ENCODE measurements around the gene RPP40. TPM values are rescaled to one million over a fixed set of nuclear protein-coding genes. Genes with fewer than 3 reads are reported as not detected.

RPP40 gene
- total and polyA plus RNA-seq, 7 experiments from 2014 or later = 3.8 to 18.6 (median 6.5) TPM

DNA sequence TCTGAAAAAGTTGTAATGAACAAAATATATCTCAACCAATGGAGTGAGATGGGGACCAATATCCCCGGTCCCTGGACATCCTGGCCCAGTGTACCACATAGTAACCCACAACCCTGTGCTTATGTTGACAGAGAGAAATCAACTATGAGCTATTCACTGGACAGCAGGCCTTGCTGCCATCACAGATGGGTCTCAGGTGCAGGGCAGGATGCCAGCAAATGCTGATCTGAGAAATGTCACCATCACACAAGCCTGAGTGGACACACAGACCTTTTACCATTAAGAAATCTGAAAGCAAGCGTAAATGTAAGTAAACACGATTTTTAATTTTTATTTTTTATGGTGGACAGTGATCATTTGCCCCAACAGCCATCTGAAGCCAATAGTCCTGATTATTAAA is 9.1 kb downstream of the RPP40 start:
- H3K4me1 Mint-ChIP-seq = no peaks in the 10 kb centered on the region
- H3K9me3 ChIP-seq (ENCODE audit: control insufficient read depth in 2 of 3, low read length in 3 of 3) = no peaks in the 10 kb centered on the region
- H3K36me3 Mint-ChIP-seq = peaks cover 0 to 89% (median 61%) of the 10 kb centered on the region in 5 donors
- peaks cover 0 to 11% (median 0%) of the 10 kb centered on the region in 3 experiments for H3K36me3 ChIP-seq (ENCODE audit: control insufficient read depth in 2 of 3, insufficient read depth in 3 of 3, low read length in 3 of 3)
- intact Hi-C loops (cut with micrococcal nuclease) = no loop called here
- H3K27me3 ChIP-seq (ENCODE audit: control insufficient read depth in 2 of 2, insufficient read depth in 2 of 2, low read length in 2 of 2) = no peaks in the 10 kb centered on the region
- H3K4me3 ChIP-seq (ENCODE audit: low read length) = no peak overlapping the region
- H3K27ac ChIP-seq (ENCODE audit: low read depth, low read length) = no peak overlapping the region
- no peaks in the 10 kb centered on the region for H3K27me3 Mint-ChIP-seq
- POLR2A ChIA-PET = no interaction called here
- no peaks in the 10 kb centered on the region for H3K4me1 ChIP-seq (ENCODE audit: control insufficient read depth in 2 of 2, insufficient read depth in 2 of 2, low read length in 2 of 2)
- H3K4me3 Mint-ChIP-seq = no peak overlapping the region
- H3K9me3 Mint-ChIP-seq = peaks cover 0 to 8% (median 0%) of the 10 kb centered on the region in 11 donors
- CTCF ChIA-PET = no interaction called here
- DNase-seq = no peak
- ATAC-seq = no peak
- H3K27ac Mint-ChIP-seq = no peak overlapping the region

DNA sequence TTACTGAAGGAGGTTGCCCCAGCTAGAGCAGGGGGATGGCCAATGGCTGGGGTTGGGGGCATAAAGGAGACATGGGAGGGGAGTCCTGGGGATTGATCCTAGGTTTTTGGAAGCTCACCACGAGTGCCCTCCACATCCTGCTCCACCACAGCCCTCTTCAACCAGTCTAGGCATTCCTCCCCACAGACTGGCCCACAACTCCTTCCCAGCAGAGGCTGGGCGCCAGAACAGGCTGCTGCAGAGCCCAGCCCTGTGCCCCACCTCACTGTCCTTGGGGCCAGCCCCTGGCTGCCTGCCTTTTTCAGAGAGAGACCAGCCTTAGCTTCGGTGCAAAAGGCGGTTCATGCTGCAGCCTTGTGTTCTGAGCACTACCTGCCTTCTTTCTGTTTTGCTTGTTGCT is 16.4 kb downstream of the RPP40 start:
- H3K27me3 Mint-ChIP-seq = peaks cover 0 to 3% (median 0%) of the 10 kb centered on the region in 5 donors
- Histone ChIP-seq H3K36me3 (ENCODE audit: control insufficient read depth in 2 of 3, insufficient read depth in 3 of 3, low read length in 3 of 3) (no peaks in the 10 kb centered on the region), H3K4me1 (ENCODE audit: control insufficient read depth in 2 of 2, insufficient read depth in 2 of 2, low read length in 2 of 2) (no peaks in the 10 kb centered on the region), H3K9me3 (ENCODE audit: control insufficient read depth in 2 of 3, low read length in 3 of 3) (no peaks in the 10 kb centered on the region), H3K4me3 (ENCODE audit: low read length) (no peak overlapping the region), H3K27me3 (ENCODE audit: control insufficient read depth in 2 of 2, insufficient read depth in 2 of 2, low read length in 2 of 2) (no peaks in the 10 kb centered on the region), H3K27ac (ENCODE audit: low read depth, low read length) (no peak overlapping the region)
- H3K4me1 Mint-ChIP-seq = no peaks in the 10 kb centered on the region
- ATAC-seq (no peak), DNase-seq (no peak)
- peaks cover 0 to 8% (median 0%) of the 10 kb centered on the region in 11 donors for H3K9me3 Mint-ChIP-seq
- peaks cover 0 to 46% (median 22%) of the 10 kb centered on the region in 5 donors for H3K36me3 Mint-ChIP-seq
- ChIA-PET POLR2A (no interaction called here), CTCF (no interaction called here)
- intact Hi-C loops (cut with micrococcal nuclease) = no loop called here
- no peak overlapping the region for H3K27ac Mint-ChIP-seq
- no peak overlapping the region for H3K4me3 Mint-ChIP-seq

DNA sequence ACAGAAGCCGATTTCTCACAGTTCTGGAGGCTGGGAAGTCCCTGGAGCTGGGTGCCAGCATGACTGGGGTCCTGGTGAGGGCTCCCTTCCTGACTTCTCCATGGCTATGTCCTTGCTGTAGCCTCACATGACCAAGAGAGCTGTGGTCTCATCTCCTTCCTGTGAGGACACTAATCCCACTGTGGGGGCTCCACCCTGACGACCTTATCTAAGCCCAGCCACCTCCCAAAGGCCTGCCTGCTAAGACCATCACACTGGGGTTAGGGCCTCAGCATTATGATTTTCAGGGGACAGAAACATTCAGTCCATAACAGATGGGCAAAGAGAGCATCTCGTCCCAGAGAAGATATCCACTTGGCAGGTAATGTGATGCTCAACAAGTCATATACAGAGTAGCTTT is 16.8 kb downstream of the RPP40 start:
- H3K27me3 Mint-ChIP-seq = peaks cover 0 to 3% (median 0%) of the 10 kb centered on the region in 5 donors
- H3K4me1 ChIP-seq (ENCODE audit: control insufficient read depth in 2 of 2, insufficient read depth in 2 of 2, low read length in 2 of 2) = no peaks in the 10 kb centered on the region
- H3K4me3 ChIP-seq (ENCODE audit: low read length) = no peak overlapping the region
- ChIA-PET CTCF (no interaction called here), POLR2A (no interaction called here)
- no peak overlapping the region for H3K27ac ChIP-seq (ENCODE audit: low read depth, low read length)
- no peaks in the 10 kb centered on the region for H3K27me3 ChIP-seq (ENCODE audit: control insufficient read depth in 2 of 2, insufficient read depth in 2 of 2, low read length in 2 of 2)
- no peak for ATAC-seq
- peaks cover 0 to 8% (median 0%) of the 10 kb centered on the region in 11 donors for H3K9me3 Mint-ChIP-seq
- DNase-seq = no peak
- intact Hi-C loops (cut with micrococcal nuclease) = no loop called here
- H3K9me3 ChIP-seq (ENCODE audit: control insufficient read depth in 2 of 3, low read length in 3 of 3) = no peaks in the 10 kb centered on the region
- no peaks in the 10 kb centered on the region for H3K4me1 Mint-ChIP-seq
- no peak overlapping the region for H3K4me3 Mint-ChIP-seq
- H3K36me3 ChIP-seq (ENCODE audit: control insufficient read depth in 2 of 3, insufficient read depth in 3 of 3, low read length in 3 of 3) = no peaks in the 10 kb centered on the region
- H3K27ac Mint-ChIP-seq = no peak overlapping the region
- peaks cover 0 to 44% (median 20%) of the 10 kb centered on the region in 5 donors for H3K36me3 Mint-ChIP-seq

DNA sequence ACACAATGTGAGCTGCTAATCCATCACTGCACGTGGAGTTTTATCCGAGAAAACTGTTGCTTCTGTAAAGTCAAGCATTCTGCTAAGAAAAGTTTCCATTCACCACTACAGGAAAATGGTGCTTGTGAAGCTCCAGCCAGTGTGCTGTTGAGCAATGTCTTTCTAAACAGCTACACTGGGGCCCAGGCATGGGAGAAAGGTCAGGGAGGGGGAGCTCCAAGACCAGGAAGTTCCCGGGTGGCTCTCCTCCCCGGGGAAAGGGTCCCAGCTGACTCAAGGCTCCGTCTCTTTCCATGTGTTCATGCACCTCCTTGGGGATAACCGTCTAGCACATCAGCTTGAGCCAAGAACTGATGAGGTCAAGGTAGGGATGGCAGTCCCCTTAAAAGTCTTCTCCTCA is 20.5 kb downstream of the RPP40 start:
- Histone ChIP-seq H3K9me3 (ENCODE audit: control insufficient read depth in 2 of 3, low read length in 3 of 3) (peaks cover 0 to 9% (median 0%) of the 10 kb centered on the region in 3 experiments), H3K27me3 (ENCODE audit: control insufficient read depth in 2 of 2, insufficient read depth in 2 of 2, low read length in 2 of 2) (no peaks in the 10 kb centered on the region), H3K27ac (ENCODE audit: low read depth, low read length) (no peak overlapping the region), H3K4me3 (ENCODE audit: low read length) (no peak overlapping the region), H3K36me3 (ENCODE audit: control insufficient read depth in 2 of 3, insufficient read depth in 3 of 3, low read length in 3 of 3) (no peaks in the 10 kb centered on the region), H3K4me1 (ENCODE audit: control insufficient read depth in 2 of 2, insufficient read depth in 2 of 2, low read length in 2 of 2) (no peaks in the 10 kb centered on the region)
- POLR2A ChIA-PET = no interaction called here
- Mint-ChIP-seq H3K27me3 (peaks cover 0 to 3% (median 0%) of the 10 kb centered on the region in 5 donors), H3K36me3 (peaks cover 0 to 14% (median 9%) of the 10 kb centered on the region in 5 donors), H3K4me1 (no peaks in the 10 kb centered on the region), H3K27ac (no peak overlapping the region), H3K4me3 (no peak overlapping the region), H3K9me3 (peaks cover 4 to 31% (median 10%) of the 10 kb centered on the region in 11 donors)
- CTCF ChIA-PET = no interaction called here
- no peak for DNase-seq
- no peak for ATAC-seq
- intact Hi-C loops (cut with micrococcal nuclease) = no loop called here

- no peak overlapping the region for H3K27ac Mint-ChIP-seq
- peaks cover 0 to 8% (median 4%) of the 10 kb centered on the region in 5 donors for H3K27me3 Mint-ChIP-seq
- H3K4me1 Mint-ChIP-seq = no peaks in the 10 kb centered on the region
- no peak overlapping the region for H3K4me3 Mint-ChIP-seq
- Histone ChIP-seq H3K9me3 (ENCODE audit: control insufficient read depth in 2 of 3, low read length in 3 of 3) (peaks cover 0 to 9% (median 0%) of the 10 kb centered on the region in 3 experiments), H3K27me3 (ENCODE audit: control insufficient read depth in 2 of 2, insufficient read depth in 2 of 2, low read length in 2 of 2) (no peaks in the 10 kb centered on the region), H3K27ac (ENCODE audit: low read depth, low read length) (no peak overlapping the region), H3K4me3 (ENCODE audit: low read length) (no peak overlapping the region), H3K4me1 (ENCODE audit: control insufficient read depth in 2 of 2, insufficient read depth in 2 of 2, low read length in 2 of 2) (no peaks in the 10 kb centered on the region), H3K36me3 (ENCODE audit: control insufficient read depth in 2 of 3, insufficient read depth in 3 of 3, low read length in 3 of 3) (no peaks in the 10 kb centered on the region)
- ChIA-PET POLR2A (no interaction called here), CTCF (no interaction called here)
- H3K9me3 Mint-ChIP-seq = peaks cover 4 to 47% (median 20%) of the 10 kb centered on the region in 11 donors
- ATAC-seq (no peak), DNase-seq (no peak)
- H3K36me3 Mint-ChIP-seq = peaks cover 0 to 22% (median 9%) of the 10 kb centered on the region in 5 donors
- intact Hi-C loops (cut with micrococcal nuclease) = no loop called here
Measured at GRCh38 chr6:4981761-4982160, 22.1 kb downstream of the RPP40 start.

DNA sequence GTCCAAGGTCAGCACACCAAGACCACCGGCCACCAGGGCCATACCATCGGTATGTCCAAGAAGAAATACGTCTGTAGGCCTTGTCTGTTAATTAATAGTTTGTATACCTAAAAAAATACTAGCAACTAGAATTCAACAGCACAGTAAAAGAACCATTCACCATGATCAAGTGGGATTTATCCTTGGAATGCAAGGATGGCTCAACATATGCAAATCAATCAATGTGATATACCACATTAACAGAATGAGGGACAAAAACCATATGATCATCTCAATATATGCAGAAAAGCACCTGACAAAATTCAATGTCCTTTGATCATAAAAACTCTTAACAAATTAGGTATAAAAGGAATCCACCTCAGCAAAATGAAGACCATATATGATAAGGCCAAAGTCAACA is 24.4 kb downstream of the RPP40 start:
- Mint-ChIP-seq H3K27ac (no peak overlapping the region), H3K4me3 (no peak overlapping the region), H3K9me3 (peaks cover 4 to 56% (median 28%) of the 10 kb centered on the region in 11 donors), H3K36me3 (peaks cover 0 to 16% (median 4%) of the 10 kb centered on the region in 5 donors), H3K27me3 (peaks cover 0 to 14% (median 7%) of the 10 kb centered on the region in 5 donors), H3K4me1 (no peaks in the 10 kb centered on the region)
- ATAC-seq = no peak
- no peak for DNase-seq
- intact Hi-C loops (cut with micrococcal nuclease) = no loop called here
- H3K36me3 ChIP-seq (ENCODE audit: control insufficient read depth in 2 of 3, insufficient read depth in 3 of 3, low read length in 3 of 3) = no peaks in the 10 kb centered on the region
- H3K27ac ChIP-seq (ENCODE audit: low read depth, low read length) = no peak overlapping the region
- no peaks in the 10 kb centered on the region for H3K27me3 ChIP-seq (ENCODE audit: control insufficient read depth in 2 of 2, insufficient read depth in 2 of 2, low read length in 2 of 2)
- H3K4me1 ChIP-seq (ENCODE audit: control insufficient read depth in 2 of 2, insufficient read depth in 2 of 2, low read length in 2 of 2) = no peaks in the 10 kb centered on the region
- POLR2A ChIA-PET = no interaction called here
- H3K4me3 ChIP-seq (ENCODE audit: low read length) = no peak overlapping the region
- H3K9me3 ChIP-seq (ENCODE audit: control insufficient read depth in 2 of 3, low read length in 3 of 3) = peaks cover 0 to 9% (median 0%) of the 10 kb centered on the region in 3 experiments
- CTCF ChIA-PET = interaction anchor here (0.7 kb wide), 1 partner anchor 100 kb away, joined by 3 read pairs; no protein-coding TSS in a partner anchor

DNA sequence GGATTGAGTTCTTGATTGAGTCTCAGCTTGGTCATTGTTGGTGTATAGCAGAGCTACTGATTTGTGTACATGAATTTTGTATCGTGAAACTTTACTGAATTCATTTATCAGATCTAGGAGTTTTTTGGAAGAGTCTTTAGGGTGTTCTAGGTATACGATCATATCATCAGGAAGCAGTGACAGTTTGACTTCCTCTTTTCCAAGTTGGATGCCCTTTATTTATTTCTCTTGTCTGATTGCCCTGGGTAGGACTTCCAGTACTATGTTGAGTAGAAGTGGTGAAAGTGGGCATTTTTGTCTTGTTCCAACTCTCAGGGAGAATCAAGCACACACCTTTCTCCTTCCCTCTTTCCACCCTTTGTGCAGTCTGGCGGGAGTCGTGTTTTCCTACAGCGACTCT is 26.4 kb downstream of the RPP40 start:
- CTCF ChIA-PET = no interaction called here
- DNase-seq = no peak
- no peak for ATAC-seq
- Histone ChIP-seq H3K4me1 (ENCODE audit: control insufficient read depth in 2 of 2, insufficient read depth in 2 of 2, low read length in 2 of 2) (no peaks in the 10 kb centered on the region), H3K27me3 (ENCODE audit: control insufficient read depth in 2 of 2, insufficient read depth in 2 of 2, low read length in 2 of 2) (no peaks in the 10 kb centered on the region), H3K36me3 (ENCODE audit: control insufficient read depth in 2 of 3, insufficient read depth in 3 of 3, low read length in 3 of 3) (no peaks in the 10 kb centered on the region), H3K4me3 (ENCODE audit: low read length) (no peak overlapping the region), H3K27ac (ENCODE audit: low read depth, low read length) (no peak overlapping the region), H3K9me3 (ENCODE audit: control insufficient read depth in 2 of 3, low read length in 3 of 3) (peaks cover 0 to 9% (median 0%) of the 10 kb centered on the region in 3 experiments)
- Mint-ChIP-seq H3K4me3 (no peak overlapping the region), H3K36me3 (peaks cover 0 to 15% (median 4%) of the 10 kb centered on the region in 5 donors), H3K9me3 (peaks cover 4 to 56% (median 27%) of the 10 kb centered on the region in 11 donors), H3K4me1 (no peaks in the 10 kb centered on the region), H3K27me3 (peaks cover 0 to 17% (median 9%) of the 10 kb centered on the region in 5 donors), H3K27ac (no peak overlapping the region)
- intact Hi-C loops (cut with micrococcal nuclease) = no loop called here
- POLR2A ChIA-PET = no interaction called here
